ENCODE data around the gene NFIL3.

DNA sequence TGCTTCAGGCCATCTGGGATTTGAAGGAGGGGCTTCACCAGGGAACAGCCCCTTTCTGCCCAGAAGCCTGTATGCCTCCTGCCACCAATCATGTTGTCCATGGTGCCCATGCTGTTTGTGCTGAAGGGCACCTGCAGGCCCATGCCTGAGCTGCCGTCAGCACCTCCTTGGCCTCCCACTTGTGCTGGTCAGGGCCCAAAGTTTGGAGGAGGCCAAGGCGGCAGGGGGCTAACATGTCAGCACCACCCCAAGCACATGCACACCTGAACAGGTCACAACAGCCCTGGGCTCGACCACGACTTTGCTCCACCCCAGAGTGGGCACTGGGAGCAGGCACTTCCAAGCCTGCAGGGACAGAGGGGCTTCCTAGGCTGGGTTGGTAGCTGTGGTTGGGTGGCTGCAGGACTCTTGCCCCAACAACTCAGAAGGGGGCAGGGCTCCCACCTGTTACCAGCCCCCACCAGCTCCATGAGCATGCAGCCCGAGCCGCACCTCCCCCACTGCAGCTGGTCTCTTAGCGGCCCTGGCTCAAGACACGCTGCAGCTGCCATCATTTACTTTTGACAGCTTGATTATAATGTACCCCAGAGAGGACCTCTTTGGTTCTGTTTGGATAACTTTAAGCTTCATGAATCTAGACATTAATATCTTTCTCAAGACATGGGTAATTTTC is 19.8 kb upstream of the NFIL3 start:
- TF ChIP-seq, protein P1, sequence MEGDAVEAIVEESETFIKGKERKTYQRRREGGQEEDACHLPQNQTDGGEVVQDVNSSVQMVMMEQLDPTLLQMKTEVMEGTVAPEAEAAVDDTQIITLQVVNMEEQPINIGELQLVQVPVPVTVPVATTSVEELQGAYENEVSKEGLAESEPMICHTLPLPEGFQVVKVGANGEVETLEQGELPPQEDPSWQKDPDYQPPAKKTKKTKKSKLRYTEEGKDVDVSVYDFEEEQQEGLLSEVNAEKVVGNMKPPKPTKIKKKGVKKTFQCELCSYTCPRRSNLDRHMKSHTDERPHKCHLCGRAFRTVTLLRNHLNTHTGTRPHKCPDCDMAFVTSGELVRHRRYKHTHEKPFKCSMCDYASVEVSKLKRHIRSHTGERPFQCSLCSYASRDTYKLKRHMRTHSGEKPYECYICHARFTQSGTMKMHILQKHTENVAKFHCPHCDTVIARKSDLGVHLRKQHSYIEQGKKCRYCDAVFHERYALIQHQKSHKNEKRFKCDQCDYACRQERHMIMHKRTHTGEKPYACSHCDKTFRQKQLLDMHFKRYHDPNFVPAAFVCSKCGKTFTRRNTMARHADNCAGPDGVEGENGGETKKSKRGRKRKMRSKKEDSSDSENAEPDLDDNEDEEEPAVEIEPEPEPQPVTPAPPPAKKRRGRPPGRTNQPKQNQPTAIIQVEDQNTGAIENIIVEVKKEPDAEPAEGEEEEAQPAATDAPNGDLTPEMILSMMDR (conservative IDR thresholded peaks at IDR 0.05; ENCODE audit: low read depth, low read length), result no peak
- TF ChIP-seq POLR2A (IDR thresholded peaks at IDR 0.05; ENCODE audit: low read depth, low read length) (no peak), RFX5 (IDR thresholded peaks at IDR 0.05; ENCODE audit: low read depth, low read length) (no peak), MAFK (IDR thresholded peaks at IDR 0.05; ENCODE audit: low read depth, low read length) (no peak), BHLHE40 (IDR thresholded peaks at IDR 0.05; ENCODE audit: low read depth, low read length) (no peak), MAZ (IDR thresholded peaks at IDR 0.05; ENCODE audit: borderline replicate concordance, low read depth, low read length) (no peak), MXI1 (IDR thresholded peaks at IDR 0.05; ENCODE audit: borderline replicate concordance, low read depth, low read length) (no peak), RAD21 (IDR thresholded peaks at IDR 0.05; ENCODE audit: low read length) (no peak), CEBPB (IDR thresholded peaks at IDR 0.05; ENCODE audit: low read depth, low read length) (no peak), FOS (IDR thresholded peaks at IDR 0.05; ENCODE audit: low read depth, low read length) (no peak), CHD1 (IDR thresholded peaks at IDR 0.05; ENCODE audit: low read depth, low read length) (no peak), RCOR1 (IDR thresholded peaks at IDR 0.05; ENCODE audit: insufficient replicate concordance, low read length) (no peak)
- TF ChIP-seq, protein P2, sequence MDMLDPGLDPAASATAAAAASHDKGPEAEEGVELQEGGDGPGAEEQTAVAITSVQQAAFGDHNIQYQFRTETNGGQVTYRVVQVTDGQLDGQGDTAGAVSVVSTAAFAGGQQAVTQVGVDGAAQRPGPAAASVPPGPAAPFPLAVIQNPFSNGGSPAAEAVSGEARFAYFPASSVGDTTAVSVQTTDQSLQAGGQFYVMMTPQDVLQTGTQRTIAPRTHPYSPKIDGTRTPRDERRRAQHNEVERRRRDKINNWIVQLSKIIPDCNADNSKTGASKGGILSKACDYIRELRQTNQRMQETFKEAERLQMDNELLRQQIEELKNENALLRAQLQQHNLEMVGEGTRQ (IDR thresholded peaks at IDR 0.05; ENCODE audit: low read depth, low read length), result no peak
